Lower leg skin (tissue), 3 donors: ENCODE data around the gene TLE1.

Source experiments
- POLR2A ChIP-seq, 2 donors: fragments of 450-650 bp; IDR thresholded peaks; one replicate each; pipeline ENCODE4 v1.6.1; 2016 to 2017; ENCODE audit warnings: antibody characterized with exemption in 2 of 2, mild to moderate bottlenecking in 1 of 2, moderate library complexity in 1 of 2
- TF ChIP-seq, protein P1 (sequence below), 3 donors: fragments of 450-650 bp; IDR thresholded peaks; one replicate each; pipeline ENCODE4 v1.5.1; 2016; ENCODE audit warnings: antibody characterized with exemption in 3 of 3, mild to moderate bottlenecking in 3 of 3, moderate library complexity in 2 of 3

DNA sequence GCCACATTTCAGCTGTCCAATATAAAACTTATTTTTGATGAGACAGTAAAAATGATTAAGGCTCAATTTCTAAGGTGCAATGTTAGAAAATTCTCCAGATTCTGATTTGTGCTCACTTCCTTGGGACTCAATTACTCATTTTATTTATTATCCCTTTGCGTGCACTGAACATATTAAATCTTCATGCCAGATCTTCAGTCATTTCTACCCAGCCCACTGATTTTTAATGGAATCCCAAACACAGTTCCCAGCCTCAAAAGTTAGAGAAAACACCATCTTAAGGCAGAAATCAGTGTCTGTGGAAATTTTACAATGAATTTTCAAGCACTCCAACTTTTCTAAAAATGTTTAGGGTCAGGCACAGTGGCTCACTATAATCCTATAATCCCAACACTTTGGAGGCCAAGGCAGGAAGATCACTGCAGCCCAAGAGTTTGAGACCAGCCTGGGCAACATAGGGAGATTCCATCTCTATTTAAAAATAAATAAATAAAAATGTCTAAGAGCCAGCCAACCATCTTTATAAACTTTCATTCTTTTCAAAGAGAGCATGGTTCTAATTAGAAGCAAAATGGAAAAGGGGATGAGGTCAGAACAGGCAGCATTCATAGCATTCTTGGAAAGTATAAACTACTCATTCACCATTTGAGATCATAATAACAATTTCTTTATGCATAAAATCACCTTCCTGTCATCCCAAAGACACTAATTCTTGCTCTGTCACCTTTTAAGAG lies 53.7 kb downstream of the TLE1 start:
- no peak for TF ChIP-seq POLR2A (IDR thresholded peaks at IDR 0.05)
- TF ChIP-seq, protein P1, sequence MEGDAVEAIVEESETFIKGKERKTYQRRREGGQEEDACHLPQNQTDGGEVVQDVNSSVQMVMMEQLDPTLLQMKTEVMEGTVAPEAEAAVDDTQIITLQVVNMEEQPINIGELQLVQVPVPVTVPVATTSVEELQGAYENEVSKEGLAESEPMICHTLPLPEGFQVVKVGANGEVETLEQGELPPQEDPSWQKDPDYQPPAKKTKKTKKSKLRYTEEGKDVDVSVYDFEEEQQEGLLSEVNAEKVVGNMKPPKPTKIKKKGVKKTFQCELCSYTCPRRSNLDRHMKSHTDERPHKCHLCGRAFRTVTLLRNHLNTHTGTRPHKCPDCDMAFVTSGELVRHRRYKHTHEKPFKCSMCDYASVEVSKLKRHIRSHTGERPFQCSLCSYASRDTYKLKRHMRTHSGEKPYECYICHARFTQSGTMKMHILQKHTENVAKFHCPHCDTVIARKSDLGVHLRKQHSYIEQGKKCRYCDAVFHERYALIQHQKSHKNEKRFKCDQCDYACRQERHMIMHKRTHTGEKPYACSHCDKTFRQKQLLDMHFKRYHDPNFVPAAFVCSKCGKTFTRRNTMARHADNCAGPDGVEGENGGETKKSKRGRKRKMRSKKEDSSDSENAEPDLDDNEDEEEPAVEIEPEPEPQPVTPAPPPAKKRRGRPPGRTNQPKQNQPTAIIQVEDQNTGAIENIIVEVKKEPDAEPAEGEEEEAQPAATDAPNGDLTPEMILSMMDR (IDR thresholded peaks at IDR 0.05), result no peak
